HG03196 (cell line): ENCODE data around the gene TCERG1.
A peak's percentile ranks its signal among the peaks of the same experiment; 100 is the strongest.

ENCODE experiments used
- ATAC-seq: cut with Tn5 transposase; IDR thresholded peaks from one replicate; pipeline ENCODE4 v1.9.1; 2021; ENCODE audit not compliant: unreplicated experiment

The TCERG1 gene

GRCh38 chr5:146446861-146447733 is at the start of gene TCERG1:
TSS of gene TCERG1 (plus strand) at chr5:146447333. CDS start at chr5:146447350, 17 bp downstream.
- peak; percentile 97 for ATAC-seq

- no peak for ATAC-seq
Observed at GRCh38 chr5:146398826-146399225, 48.3 kb upstream of the TCERG1 start.

GRCh38 chr5:146399481-146399880 is 47.7 kb upstream of the TCERG1 start:
- no peak for ATAC-seq

DNA sequence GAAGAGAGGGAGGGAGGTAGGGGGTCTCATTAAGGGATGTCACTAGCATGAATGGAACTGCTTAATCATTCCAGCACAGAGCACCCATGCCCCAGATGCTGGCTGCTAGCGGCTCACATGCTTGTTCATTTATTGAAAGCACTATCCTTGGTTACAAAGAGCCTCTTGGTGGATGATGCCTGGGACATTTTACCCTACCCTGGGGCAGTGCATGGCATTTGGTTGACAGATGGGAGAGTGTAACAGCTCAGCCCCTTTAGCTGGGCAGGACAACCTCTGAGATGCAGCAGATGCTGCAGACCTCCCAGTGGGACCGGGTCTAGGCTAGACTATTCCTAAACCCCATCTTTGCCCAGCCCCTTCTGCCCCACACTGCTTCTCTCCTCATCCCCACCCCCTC is 46.9 kb upstream of the TCERG1 start:
- ATAC-seq: no peak

GRCh38 chr5:146401021-146401420 is 46.1 kb upstream of the TCERG1 start:
- ATAC-seq: no peak

DNA sequence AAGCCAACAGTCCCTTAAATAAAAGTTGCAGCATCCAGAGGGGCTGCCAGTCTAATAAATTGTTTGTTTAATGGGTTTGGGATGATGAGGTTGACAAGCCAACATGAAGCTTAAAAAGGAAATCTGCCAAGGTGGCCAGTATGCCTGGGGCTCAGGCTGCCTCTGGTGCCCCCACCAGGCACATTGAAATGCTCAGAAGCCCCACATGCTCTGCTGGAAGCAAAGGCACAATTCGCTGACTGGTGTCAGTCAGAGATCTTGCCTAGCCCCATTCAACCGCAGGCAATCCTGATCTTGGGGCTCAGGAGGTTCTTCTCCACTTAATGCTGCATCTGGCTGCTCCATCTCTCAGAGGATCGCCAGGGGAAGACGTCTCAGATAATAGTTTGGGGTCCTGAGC is 44.2 kb upstream of the TCERG1 start:
- no peak for ATAC-seq

- ATAC-seq: no peak
Observed at GRCh38 chr5:146409054-146409671, 38.0 kb upstream of the TCERG1 start.

DNA sequence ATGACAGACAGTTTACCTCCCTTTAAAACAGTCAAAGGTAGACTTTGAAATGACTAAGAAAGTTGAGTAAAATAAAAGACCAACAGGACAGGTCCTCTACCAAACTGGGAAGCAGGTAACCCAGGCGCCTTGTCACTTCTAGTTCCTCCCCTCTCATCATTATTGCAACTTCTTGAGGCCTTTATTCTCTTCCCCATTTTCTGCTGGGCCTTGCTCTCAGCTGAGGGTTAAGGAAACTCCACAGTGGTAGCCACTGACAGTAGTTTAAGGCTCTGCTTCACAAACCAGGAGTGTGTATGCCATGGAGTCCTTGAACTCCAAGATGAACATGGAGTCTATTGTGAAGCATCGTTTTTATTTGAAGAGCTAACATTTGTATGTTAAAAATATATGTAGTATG is 36.9 kb upstream of the TCERG1 start:
- ATAC-seq: no peak

- ATAC-seq: no peak
Observed at GRCh38 chr5:146419696-146420095, 27.4 kb upstream of the TCERG1 start.

- no peak for ATAC-seq
Observed at GRCh38 chr5:146425023-146425422, 22.1 kb upstream of the TCERG1 start.

DNA sequence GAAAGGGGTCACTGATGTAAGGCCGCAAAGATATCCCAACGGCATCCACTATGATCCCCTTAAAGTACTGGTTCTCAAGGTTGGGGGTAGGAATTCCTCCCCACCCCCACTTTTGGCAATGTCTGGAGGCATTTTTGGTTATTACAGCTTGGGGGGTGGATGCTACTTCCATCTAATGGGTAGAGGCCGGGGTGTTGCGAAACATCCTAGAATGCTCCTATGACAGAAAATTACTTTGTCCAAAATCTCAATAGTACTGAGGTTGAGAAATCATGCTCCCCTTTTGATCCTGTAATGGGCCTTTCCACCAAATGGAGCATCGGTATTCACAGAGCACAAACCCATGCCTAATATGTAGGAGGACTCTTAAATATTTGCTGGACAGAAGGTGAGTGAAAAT is 20.8 kb upstream of the TCERG1 start:
- no peak for ATAC-seq

DNA sequence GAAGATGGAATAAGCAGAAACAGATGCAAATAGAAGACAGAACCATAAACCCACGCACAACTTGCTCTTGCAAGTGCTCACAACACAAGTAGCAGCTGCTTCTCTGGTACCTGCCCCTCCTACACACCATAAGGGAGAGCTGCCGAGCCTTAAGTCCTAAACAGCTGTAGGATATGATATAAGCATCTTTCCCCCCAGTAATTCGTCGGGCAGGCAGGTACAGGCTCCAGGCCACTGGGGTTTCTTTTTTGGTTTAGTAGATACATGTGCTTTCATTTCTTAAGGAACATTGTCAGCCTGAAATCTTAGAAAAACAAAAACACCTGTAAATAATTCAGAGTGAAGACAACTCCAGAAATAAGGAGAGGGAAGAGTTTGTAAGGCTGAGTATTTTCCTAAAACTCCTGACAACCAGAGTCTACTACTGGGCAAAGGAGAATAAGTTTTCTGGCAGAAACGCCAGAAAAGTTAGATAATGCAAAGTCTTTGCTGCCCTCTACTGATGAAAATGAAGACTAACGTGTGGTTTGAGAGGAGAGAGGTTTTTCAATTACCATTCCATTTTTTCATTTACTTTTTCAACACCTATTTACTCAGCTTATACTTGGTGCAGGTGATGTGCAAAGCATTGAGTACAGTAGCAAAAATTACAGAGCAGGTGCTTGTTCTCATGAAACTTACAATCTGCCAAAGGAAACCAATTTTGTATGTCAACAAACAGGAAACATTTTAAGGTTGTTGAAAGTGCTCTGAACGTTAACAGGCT is 20.1 kb upstream of the TCERG1 start:
- ATAC-seq: no peak

GRCh38 chr5:146427619-146427997 is 19.5 kb upstream of the TCERG1 start:
- no peak for ATAC-seq

DNA sequence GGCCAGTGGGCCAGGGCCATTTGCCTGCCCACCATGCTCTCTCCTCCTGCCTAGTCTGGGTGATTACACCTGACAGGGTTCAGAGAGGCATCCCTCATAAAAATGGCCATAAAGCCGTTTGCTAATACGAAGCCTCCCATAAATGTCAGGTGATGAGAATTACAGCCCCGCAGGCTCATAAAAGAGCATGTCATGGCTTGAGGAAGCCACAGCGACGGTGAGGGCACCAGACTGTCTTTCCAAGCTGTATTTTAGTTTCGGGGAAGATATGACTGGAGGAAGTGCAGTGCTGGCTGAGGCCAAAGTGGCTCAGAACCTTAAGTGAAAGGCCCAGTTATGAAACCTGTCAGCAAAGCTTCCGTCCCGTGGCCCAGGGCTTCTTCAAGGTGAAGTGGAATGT is 18.5 kb upstream of the TCERG1 start:
- ATAC-seq: no peak

DNA sequence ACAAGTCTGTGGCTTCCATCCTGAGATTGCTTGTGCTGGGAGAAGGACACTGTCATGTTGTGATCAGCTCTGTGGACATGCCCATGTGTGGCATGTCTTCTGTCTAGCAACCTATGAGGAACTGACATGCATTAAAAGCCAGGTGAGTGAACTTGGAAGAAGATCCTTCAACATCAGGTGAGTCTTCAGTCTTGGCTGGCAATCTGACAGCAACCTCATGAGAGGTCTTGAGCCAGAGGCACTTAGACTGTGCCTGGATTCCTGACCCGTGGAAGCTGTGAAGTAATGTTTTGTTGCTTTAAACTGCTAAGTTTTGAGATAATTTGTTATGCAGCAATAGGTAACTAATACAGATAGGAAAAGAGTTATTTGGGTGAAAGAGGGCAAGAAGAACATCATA is 6.8 kb upstream of the TCERG1 start:
- no peak for ATAC-seq

- ATAC-seq: no peak
Observed at GRCh38 chr5:146440870-146441495, 6.2 kb upstream of the TCERG1 start.

DNA sequence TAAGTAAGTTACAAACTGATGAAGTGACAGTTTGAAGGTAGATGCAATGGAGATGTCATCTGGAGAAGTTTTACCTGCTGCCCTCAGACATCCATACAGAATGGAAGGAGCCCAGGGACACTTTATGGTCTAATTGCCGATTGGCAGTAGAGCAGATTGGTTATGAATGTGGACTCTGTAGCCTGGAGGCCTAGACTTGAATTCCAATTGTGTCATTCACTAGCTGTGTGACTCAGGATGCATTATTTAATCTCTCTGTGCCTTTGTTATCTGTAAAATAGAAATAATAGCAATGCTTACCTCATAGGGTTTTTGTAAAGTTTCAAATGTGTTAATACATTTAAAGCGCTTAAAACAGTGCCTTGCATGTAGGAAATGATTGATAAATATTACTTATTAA is 5.2 kb upstream of the TCERG1 start:
- no peak for ATAC-seq

DNA sequence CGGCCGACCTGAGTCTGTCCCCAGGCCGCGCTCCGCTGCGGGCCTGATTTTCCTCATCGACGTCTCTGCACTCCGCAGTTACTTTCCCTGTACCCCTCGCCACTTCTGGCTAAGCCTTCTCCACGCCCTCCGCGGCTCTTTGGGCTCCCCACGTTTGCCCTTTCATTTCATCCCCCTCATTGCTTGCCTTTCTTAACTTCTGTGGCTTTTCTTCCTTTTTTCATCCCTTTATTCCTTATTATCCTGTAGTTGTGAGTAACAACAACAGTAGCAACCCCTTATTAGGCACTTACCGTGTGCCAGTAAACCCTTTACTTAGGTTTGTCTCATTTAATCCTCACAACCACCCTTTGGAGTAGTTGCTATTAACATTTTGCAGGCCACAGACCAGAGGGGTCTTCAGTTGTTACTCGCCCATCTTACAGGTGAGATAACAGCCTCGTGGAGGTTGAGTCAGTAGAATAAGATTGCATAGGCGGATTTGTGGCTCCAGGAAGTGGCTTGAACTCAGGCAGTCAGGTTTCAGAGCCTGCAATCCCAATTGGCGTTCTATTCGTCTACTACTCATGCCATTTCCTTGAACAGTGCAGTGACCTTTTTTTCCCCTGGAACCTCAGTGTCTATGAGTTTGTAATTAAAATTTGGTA is 724 bp downstream of the TCERG1 start:
- peak; percentile 28 for ATAC-seq

GRCh38 chr5:146448783-146449519 is 1.8 kb downstream of the TCERG1 start:
- ATAC-seq: no peak

DNA sequence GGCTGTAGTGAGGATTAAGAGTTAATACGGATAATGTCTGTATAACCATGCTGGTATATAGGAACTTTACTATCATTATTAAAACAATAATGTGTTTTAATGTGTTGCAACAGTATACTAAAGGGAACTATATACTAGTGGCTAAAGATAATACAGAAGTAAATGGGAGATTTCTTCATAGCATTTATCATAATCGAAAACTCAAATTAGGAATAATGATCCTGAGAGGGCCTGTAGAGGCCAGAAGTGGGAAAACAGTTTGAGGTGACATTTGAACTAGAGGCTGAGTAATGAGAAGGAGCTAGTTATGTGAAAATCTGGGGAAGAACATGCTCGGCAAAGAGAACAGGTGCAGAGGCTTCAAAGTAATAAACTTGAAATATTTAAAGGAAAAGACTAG is 2.9 kb downstream of the TCERG1 start:
- ATAC-seq: no peak
